ENCODE data around the gene RDH14.

The RDH14 gene, protein sequence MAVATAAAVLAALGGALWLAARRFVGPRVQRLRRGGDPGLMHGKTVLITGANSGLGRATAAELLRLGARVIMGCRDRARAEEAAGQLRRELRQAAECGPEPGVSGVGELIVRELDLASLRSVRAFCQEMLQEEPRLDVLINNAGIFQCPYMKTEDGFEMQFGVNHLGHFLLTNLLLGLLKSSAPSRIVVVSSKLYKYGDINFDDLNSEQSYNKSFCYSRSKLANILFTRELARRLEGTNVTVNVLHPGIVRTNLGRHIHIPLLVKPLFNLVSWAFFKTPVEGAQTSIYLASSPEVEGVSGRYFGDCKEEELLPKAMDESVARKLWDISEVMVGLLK

GRCh38 chr2:18560031-18560796 lies at the start of gene RDH14:
RDH14 (minus strand) TSS chr2:18560653; CDS start chr2:18560572, 81 bp downstream.
- TF ChIP-seq Cebpa-rat (IDR thresholded peaks at IDR 0.05): no peak
- Histone ChIP-seq H4K20me1 (peaks cover 33% of the 10 kb centered on the region; the same call in 1 of the 2 replicates), H3K27ac (peak within 1 kb of the TSS; percentile 93), H3K4me3 (peak within 1 kb of the TSS; percentile 92), H3K36me3 (peaks cover 19% of the 10 kb centered on the region), H3K9me3 (peaks cover 8% of the 10 kb centered on the region), H3K4me1 (peaks cover 14% of the 10 kb centered on the region), H3K4me2 (peak within 1 kb of the TSS; percentile 84), H3K9ac (peak within 1 kb of the TSS; percentile 91), H3K27me3 (no peaks in the 10 kb centered on the region)

GRCh38 chr2:18610090-18610489 lies 49.6 kb upstream of the RDH14 start:
- Histone ChIP-seq H3K36me3 (no peaks in the 10 kb centered on the region), H3K4me1 (no peaks in the 10 kb centered on the region)
- TF ChIP-seq Cebpa-rat (IDR thresholded peaks at IDR 0.05): no peak

GRCh38 chr2:18605115-18605514 lies 44.7 kb upstream of the RDH14 start:
- no peak for TF ChIP-seq Cebpa-rat (IDR thresholded peaks at IDR 0.05)
- H3K4me1 ChIP-seq: peaks cover 3% of the 10 kb centered on the region

More at GRCh38 chr2:18610090-18610489, 49.6 kb upstream of the RDH14 start:
- Histone ChIP-seq H3K9me3 (no peaks in the 10 kb centered on the region), H3K4me3 (no peak overlapping the region), H3K9ac (no peak overlapping the region), H3K27ac (no peak overlapping the region), H3K4me2 (no peak overlapping the region), H3K27me3 (no peaks in the 10 kb centered on the region), H4K20me1 (no peaks in the 10 kb centered on the region)

DNA sequence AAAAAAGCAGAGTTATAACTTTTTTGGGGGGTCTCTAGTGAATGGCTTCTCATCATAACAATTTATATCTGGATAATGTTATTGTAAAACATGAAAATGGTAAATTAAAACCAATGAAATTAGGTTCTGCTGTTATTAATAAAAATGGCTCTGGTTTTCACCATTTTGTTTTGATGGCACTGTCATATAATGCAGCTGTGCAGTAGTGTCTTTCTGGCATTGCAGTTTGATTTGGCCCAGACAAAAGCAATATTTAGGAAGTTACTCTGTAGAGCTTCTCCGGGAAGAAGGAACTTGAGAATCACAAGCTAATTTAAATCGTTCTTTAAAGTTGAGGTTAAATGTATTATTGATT lies 44.1 kb upstream of the RDH14 start:
- no peaks in the 10 kb centered on the region for H3K27me3 ChIP-seq
- no peaks in the 10 kb centered on the region for H4K20me1 ChIP-seq
- H3K4me2 ChIP-seq: no peak overlapping the region
- TF ChIP-seq Cebpa-rat (IDR thresholded peaks at IDR 0.05): no peak
- H3K9ac ChIP-seq: no peak overlapping the region
- H3K4me3 ChIP-seq: no peak overlapping the region
- peaks cover 9% of the 10 kb centered on the region for H3K4me1 ChIP-seq
- H3K27ac ChIP-seq: no peak overlapping the region
- no peaks in the 10 kb centered on the region for H3K36me3 ChIP-seq
- H3K9me3 ChIP-seq: no peaks in the 10 kb centered on the region

More at GRCh38 chr2:18605115-18605514, 44.7 kb upstream of the RDH14 start:
- no peaks in the 10 kb centered on the region for H3K27me3 ChIP-seq
- H3K9ac ChIP-seq: no peak overlapping the region
- H3K4me2 ChIP-seq: no peak overlapping the region
- H4K20me1 ChIP-seq: no peaks in the 10 kb centered on the region
- H3K27ac ChIP-seq: no peak overlapping the region
- H3K9me3 ChIP-seq: no peaks in the 10 kb centered on the region
- H3K36me3 ChIP-seq: no peaks in the 10 kb centered on the region
- no peak overlapping the region for H3K4me3 ChIP-seq

- H3K36me3 ChIP-seq: no peaks in the 10 kb centered on the region
Measured at GRCh38 chr2:18603854-18604530, 43.5 kb upstream of the RDH14 start.

GRCh38 chr2:18602298-18602697 lies 41.8 kb upstream of the RDH14 start:
- Histone ChIP-seq H3K4me2 (no peak overlapping the region), H3K4me3 (no peak overlapping the region), H3K4me1 (peaks cover 31% of the 10 kb centered on the region), H3K27ac (no peak overlapping the region), H4K20me1 (no peaks in the 10 kb centered on the region), H3K9me3 (no peaks in the 10 kb centered on the region), H3K9ac (no peak overlapping the region), H3K27me3 (no peaks in the 10 kb centered on the region), H3K36me3 (no peaks in the 10 kb centered on the region)
- no peak for TF ChIP-seq Cebpa-rat (IDR thresholded peaks at IDR 0.05)

More at GRCh38 chr2:18603854-18604530, 43.5 kb upstream of the RDH14 start:
- no peak for TF ChIP-seq Cebpa-rat (IDR thresholded peaks at IDR 0.05)
- H4K20me1 ChIP-seq: no peaks in the 10 kb centered on the region
- H3K9ac ChIP-seq: no peak overlapping the region
- no peak overlapping the region for H3K27ac ChIP-seq
- H3K9me3 ChIP-seq: no peaks in the 10 kb centered on the region
- H3K4me3 ChIP-seq: no peak overlapping the region
- no peak overlapping the region for H3K4me2 ChIP-seq
- no peaks in the 10 kb centered on the region for H3K27me3 ChIP-seq
- H3K4me1 ChIP-seq: peaks cover 14% of the 10 kb centered on the region

DNA sequence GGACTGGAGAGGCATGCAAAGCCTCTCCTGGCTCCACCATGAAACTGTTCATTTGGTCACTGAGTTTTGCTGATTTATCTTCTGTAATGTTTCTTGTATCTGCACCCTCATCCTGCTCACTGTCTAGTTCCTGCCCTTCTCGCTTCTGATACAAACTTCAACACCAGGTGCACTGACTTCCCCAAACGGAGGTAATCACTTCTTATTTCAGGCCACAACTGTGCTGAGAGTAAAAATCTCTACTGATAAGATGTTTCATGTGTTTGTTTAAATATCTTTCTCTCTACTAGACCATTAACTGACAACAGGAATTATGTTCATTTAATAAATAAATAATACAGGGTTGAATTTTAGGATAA lies 39.8 kb upstream of the RDH14 start:
- Histone ChIP-seq H3K4me2 (0 out of 2 replicates have a peak overlapping the region, but pooled peaks have one; percentile 15), H3K9me3 (no peaks in the 10 kb centered on the region), H3K27ac (no peak overlapping the region), H3K4me3 (no peak overlapping the region), H4K20me1 (no peaks in the 10 kb centered on the region), H3K27me3 (no peaks in the 10 kb centered on the region), H3K4me1 (peaks cover 35% of the 10 kb centered on the region), H3K36me3 (no peaks in the 10 kb centered on the region), H3K9ac (no peak overlapping the region)
- TF ChIP-seq Cebpa-rat (IDR thresholded peaks at IDR 0.05): no peak

- Histone ChIP-seq H3K4me1 (peaks cover 35% of the 10 kb centered on the region), H3K36me3 (no peaks in the 10 kb centered on the region), H3K4me3 (no peak overlapping the region), H4K20me1 (no peaks in the 10 kb centered on the region), H3K27ac (no peak overlapping the region), H3K9ac (no peak overlapping the region), H3K4me2 (peak overlapping the region; percentile 66), H3K27me3 (no peaks in the 10 kb centered on the region), H3K9me3 (no peaks in the 10 kb centered on the region)
- no peak for TF ChIP-seq Cebpa-rat (IDR thresholded peaks at IDR 0.05)
Measured at GRCh38 chr2:18599509-18600254, 39.2 kb upstream of the RDH14 start.

DNA sequence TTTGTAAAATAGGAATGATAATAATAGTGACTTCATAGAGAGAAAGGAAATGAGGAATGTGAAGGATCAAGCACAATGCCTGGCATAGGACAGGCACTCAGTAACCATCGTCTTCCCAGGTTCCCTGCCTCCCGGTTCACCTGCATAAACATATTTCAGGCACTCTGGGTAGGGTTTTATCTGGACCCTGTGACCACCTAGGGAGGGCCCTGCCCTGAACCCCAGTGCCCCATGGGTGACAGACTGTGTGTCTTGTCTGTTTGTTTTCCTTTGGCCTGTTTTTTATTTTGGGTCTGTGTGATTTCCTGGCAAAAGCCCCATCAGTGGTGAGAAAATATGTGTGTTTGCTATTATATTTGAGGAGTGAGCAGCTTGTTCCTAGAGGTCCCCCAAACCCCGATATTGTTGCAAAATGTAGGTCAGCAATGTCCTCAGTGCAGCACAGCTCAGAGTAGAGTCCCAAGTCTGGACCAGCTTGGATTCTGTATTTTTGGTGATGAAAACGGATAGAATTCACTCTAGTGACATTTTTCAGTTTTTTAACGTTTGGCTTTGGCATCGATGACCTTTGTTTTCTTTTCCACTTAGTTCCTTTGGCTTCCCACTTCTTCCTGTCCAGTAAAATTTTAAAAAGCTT lies 38.5 kb upstream of the RDH14 start:
- Histone ChIP-seq H3K27ac (peak overlapping the region; percentile 39; the same call in 1 of the 2 replicates), H4K20me1 (no peaks in the 10 kb centered on the region), H3K4me1 (peaks cover 35% of the 10 kb centered on the region), H3K9me3 (no peaks in the 10 kb centered on the region), H3K27me3 (no peaks in the 10 kb centered on the region), H3K4me2 (peak overlapping the region; percentile 66), H3K9ac (no peak overlapping the region), H3K4me3 (no peak overlapping the region), H3K36me3 (no peaks in the 10 kb centered on the region)
- no peak for TF ChIP-seq Cebpa-rat (IDR thresholded peaks at IDR 0.05)

Data from BLaER1 (cell line).